HL-60 (cell line): Measurements from ENCODE around the gene HNRNPA2B1.

ENCODE experiments used
- CTCF ChIP-seq: IDR thresholded peaks from one replicate; pipeline ENCODE4 v1.5.1; 2011; ENCODE audit warnings: low read length, control low read depth, inconsistent platforms; ENCODE audit not compliant: insufficient read depth
- POLR2AphosphoS5 ChIP-seq: IDR thresholded peaks from 2 replicates; pipeline ENCODE4 v1.6.1; 2012; ENCODE audit warnings: low read depth

GRCh38 chr7:26191974-26192479 is 8.5 kb downstream of the HNRNPA2B1 start:
- TF ChIP-seq CTCF (no peak), POLR2AphosphoS5 (no peak; the same call in 1 of the 2 replicates)
